Fibroblast of pulmonary artery (primary cell): ENCODE data around the gene LRCH1.

ENCODE experiments used
- DNase-seq: peaks from one replicate; pipeline ENCODE4 v3.0.0-alpha.2; 2010; ENCODE audit warnings: low read depth
- H3K4me3 ChIP-seq: replicated peaks from 2 replicates; pipeline ENCODE4 v1.5.1; 2011; ENCODE audit warnings: low read depth, mild to moderate bottlenecking, control low read depth, low read length, moderate library complexity
- TF ChIP-seq, protein P1 (sequence below): IDR thresholded peaks from 2 replicates; pipeline ENCODE4 v1.5.1; 2011; ENCODE audit warnings: mild to moderate bottlenecking, control low read depth, low read length, inconsistent platforms; ENCODE audit errors: missing control alignments

Gene LRCH1

DNA sequence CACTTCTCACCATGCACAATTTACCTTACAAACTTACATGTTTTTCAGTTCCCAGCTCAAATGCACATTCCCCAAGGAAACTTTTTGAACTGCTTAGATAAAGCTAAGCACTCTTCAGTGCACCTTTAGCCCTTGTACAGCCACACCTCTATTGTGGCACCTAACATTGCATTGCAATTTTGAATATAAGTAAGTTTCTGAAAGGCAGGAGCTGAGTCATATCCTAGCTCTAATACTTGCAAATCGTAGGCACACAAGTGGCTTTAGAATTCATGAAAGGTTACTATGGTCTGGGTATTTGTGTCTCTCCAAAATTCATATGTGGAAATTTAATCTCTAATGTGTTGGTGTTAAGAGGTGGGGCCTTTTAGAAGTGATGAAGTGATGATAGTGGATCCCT, 248.9 kb downstream of the LRCH1 start:
- TF ChIP-seq, protein P1, sequence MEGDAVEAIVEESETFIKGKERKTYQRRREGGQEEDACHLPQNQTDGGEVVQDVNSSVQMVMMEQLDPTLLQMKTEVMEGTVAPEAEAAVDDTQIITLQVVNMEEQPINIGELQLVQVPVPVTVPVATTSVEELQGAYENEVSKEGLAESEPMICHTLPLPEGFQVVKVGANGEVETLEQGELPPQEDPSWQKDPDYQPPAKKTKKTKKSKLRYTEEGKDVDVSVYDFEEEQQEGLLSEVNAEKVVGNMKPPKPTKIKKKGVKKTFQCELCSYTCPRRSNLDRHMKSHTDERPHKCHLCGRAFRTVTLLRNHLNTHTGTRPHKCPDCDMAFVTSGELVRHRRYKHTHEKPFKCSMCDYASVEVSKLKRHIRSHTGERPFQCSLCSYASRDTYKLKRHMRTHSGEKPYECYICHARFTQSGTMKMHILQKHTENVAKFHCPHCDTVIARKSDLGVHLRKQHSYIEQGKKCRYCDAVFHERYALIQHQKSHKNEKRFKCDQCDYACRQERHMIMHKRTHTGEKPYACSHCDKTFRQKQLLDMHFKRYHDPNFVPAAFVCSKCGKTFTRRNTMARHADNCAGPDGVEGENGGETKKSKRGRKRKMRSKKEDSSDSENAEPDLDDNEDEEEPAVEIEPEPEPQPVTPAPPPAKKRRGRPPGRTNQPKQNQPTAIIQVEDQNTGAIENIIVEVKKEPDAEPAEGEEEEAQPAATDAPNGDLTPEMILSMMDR, result no peak
- no peak for DNase-seq
- H3K4me3 ChIP-seq, result no peak overlapping the region
